Trophoblast cell (in vitro differentiated cells and primary cell): ENCODE results near the gene SLC25A23.

Experiments used
- DNase-seq, 2 donors: peaks; one replicate each; pipeline ENCODE4 v3.0.0-alpha.2; 2016
- H2AFZ ChIP-seq: 2 replicates; pipeline ENCODE4 v1.6.1; 2013; ENCODE audit warnings: low read length, moderate library complexity, mild to moderate bottlenecking; ENCODE audit not compliant: insufficient read depth, poor library complexity
- H2AK5ac ChIP-seq: 2 replicates; pipeline ENCODE4 v1.6.1; 2013; ENCODE audit warnings: mild to moderate bottlenecking, low read length
- H2BK120ac ChIP-seq: 2 replicates; pipeline ENCODE4 v1.6.1; 2013; ENCODE audit warnings: low read length, mild to moderate bottlenecking, moderate library complexity; ENCODE audit not compliant: insufficient read depth, poor library complexity
- H2BK12ac ChIP-seq: 2 replicates; pipeline ENCODE4 v1.6.1; 2013; ENCODE audit warnings: mild to moderate bottlenecking, low read length, moderate library complexity
- H2BK5ac ChIP-seq: 2 replicates; pipeline ENCODE4 v1.6.1; 2013; ENCODE audit warnings: low read length, low read depth, moderate library complexity, mild to moderate bottlenecking; ENCODE audit not compliant: poor library complexity
- H3K14ac ChIP-seq: 2 replicates; pipeline ENCODE4 v1.6.1; 2013; ENCODE audit warnings: mild to moderate bottlenecking, low read length
- H3K18ac ChIP-seq: 2 replicates; pipeline ENCODE4 v1.6.1; 2013; ENCODE audit warnings: mild to moderate bottlenecking, low read length
- H3K23ac ChIP-seq: 2 replicates; pipeline ENCODE4 v1.6.1; 2013; ENCODE audit warnings: low read length
- H3K27ac ChIP-seq: 2 replicates; pipeline ENCODE4 v1.5.1; 2013; ENCODE audit warnings: low read depth, mild to moderate bottlenecking, inconsistent platforms, low read length, moderate library complexity
- H3K27me3 ChIP-seq: 2 replicates; pipeline ENCODE4 v1.6.1; 2013; ENCODE audit warnings: inconsistent platforms, mild to moderate bottlenecking, low read length, moderate library complexity; ENCODE audit not compliant: insufficient read depth
- H3K36me3 ChIP-seq, 2 experiments: 1 replicate in 1 of 2; 2 replicates in 1 of 2; pipeline ENCODE4 v1.6.1; 2013; ENCODE audit warnings: low read length in 2 of 2, mild to moderate bottlenecking in 2 of 2, moderate library complexity in 1 of 2; ENCODE audit not compliant: insufficient read depth in 2 of 2, control insufficient read depth in 1 of 2
- H3K4ac ChIP-seq: 2 replicates; pipeline ENCODE4 v1.6.1; 2013; ENCODE audit warnings: low read depth, mild to moderate bottlenecking, low read length, moderate library complexity
- H3K4me1 ChIP-seq, 2 experiments: 1 replicate in 1 of 2; 2 replicates in 1 of 2; pipeline ENCODE4 v1.6.1; 2013; ENCODE audit warnings: low read length in 2 of 2, mild to moderate bottlenecking in 2 of 2, moderate library complexity in 1 of 2; ENCODE audit not compliant: insufficient read depth in 2 of 2, control insufficient read depth in 1 of 2
- H3K4me2 ChIP-seq: 2 replicates; pipeline ENCODE4 v1.6.1; 2013; ENCODE audit warnings: inconsistent platforms, mild to moderate bottlenecking, low read length, moderate library complexity
- H3K4me3 ChIP-seq: 2 replicates; pipeline ENCODE4 v1.5.1; 2013; ENCODE audit warnings: mild to moderate bottlenecking, low read depth, low read length, inconsistent platforms
- H3K79me1 ChIP-seq: one replicate; pipeline ENCODE4 v1.6.1; 2013; ENCODE audit warnings: low read length
- H3K79me2 ChIP-seq: 2 replicates; pipeline ENCODE4 v1.6.1; 2013; ENCODE audit warnings: low read length, mild to moderate bottlenecking; ENCODE audit not compliant: control insufficient read depth, insufficient read depth, poor library complexity
- H3K9ac ChIP-seq: 2 replicates; pipeline ENCODE4 v1.6.1; 2013; ENCODE audit warnings: mild to moderate bottlenecking, low read length
- H3K9me3 ChIP-seq: 2 replicates; pipeline ENCODE4 v1.6.1; 2013; ENCODE audit warnings: low read depth, mild to moderate bottlenecking, control low read depth, inconsistent platforms, low read length; ENCODE audit not compliant: insufficient read depth
- H4K12ac ChIP-seq: 2 replicates; pipeline ENCODE4 v1.6.1; 2013; ENCODE audit warnings: low read depth, mild to moderate bottlenecking, low read length, moderate library complexity
- H4K8ac ChIP-seq: 2 replicates; pipeline ENCODE4 v1.6.1; 2013; ENCODE audit warnings: low read depth, mild to moderate bottlenecking, low read length, moderate library complexity
- H4K91ac ChIP-seq: one replicate; pipeline ENCODE4 v1.6.1; 2013; ENCODE audit warnings: low read depth, mild to moderate bottlenecking, low read length, moderate library complexity
- WGBS: extraction: QIAGEN DNeasy Blood & Tissue Kit; methylation state at CpG from one replicate; pipeline ENCODE4 v1.1.7; 2013; ENCODE audit warnings: missing lambda C conversion rate; ENCODE audit not compliant: insufficient read length, insufficient coverage; ENCODE audit errors: extremely low coverage; 5-methylcytosine and 5-hydroxymethylcytosine counted together

SLC25A23 gene

DNA sequence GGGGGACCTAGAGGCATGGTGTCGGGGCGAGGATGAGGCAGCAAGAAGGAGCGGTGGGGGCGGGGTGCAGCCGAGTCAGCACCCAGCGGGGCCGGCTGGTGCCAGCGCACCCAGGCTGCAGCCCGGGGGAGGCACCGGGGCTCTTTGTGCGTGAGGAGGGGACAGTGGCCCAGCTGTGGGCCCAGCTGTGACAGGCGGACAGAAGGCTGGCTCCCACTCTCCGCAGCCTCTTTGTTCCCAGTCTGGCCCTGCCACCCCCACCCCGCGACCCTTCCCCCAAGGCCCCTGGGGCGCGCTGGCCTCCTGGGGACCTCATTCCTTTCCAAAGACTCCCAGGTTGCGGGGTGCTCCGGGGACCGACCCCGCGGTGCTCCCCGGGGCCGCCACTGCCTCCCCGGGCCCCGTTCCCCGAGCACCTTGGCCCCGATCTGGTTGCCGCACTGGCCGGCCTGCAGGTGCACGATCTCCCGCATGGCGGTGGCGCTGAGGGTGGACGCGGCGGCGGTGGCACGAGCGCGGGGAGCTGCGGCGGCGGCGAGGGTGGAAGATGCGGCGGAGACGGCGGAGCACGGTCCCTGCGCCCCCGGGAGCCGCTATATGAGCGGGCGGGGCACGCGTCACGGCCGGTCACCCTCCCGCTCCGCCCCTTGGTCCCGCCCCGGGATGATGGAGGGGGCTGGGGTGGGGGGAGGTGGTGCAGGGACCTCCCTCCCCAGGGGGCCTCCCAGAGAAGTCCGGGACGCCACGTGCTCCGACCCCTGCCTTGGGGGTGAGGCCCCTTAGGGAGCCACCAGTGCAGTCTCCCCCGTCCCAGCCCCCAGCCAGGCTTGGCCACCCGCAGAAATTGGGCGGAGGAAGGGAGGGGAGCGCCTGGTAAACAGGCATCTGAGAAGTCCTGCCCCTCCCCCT lies 42.4 kb upstream of the SLC25A23 start, which contains the start of gene TUBB4A:
Gene TUBB4A (minus strand): TSS at position 570 of the 909 bp plus-strand sequence. CDS start 97 bp downstream, at position 473.
- H3K14ac ChIP-seq, result no peak within 1 kb of the TSS
- H2BK120ac ChIP-seq, result no peak within 1 kb of the TSS
- no peak within 1 kb of the TSS for H2BK12ac ChIP-seq
- no peak within 1 kb of the TSS for H4K12ac ChIP-seq
- peak within 1 kb of the TSS; percentile 1 for H3K4me3 ChIP-seq
- no peak within 1 kb of the TSS for H3K9ac ChIP-seq
- H3K9me3 ChIP-seq, result peaks cover 1% of the 10 kb centered on the region
- H3K4ac ChIP-seq, result no peak within 1 kb of the TSS
- peak within 1 kb of the TSS; percentile 45 for H3K4me2 ChIP-seq
- no peak within 1 kb of the TSS for H4K91ac ChIP-seq
- DNase-seq, result no peak
- no peaks in the 10 kb centered on the region for H3K36me3 ChIP-seq
- no peaks in the 10 kb centered on the region for H3K79me1 ChIP-seq
- no peak within 1 kb of the TSS for H4K8ac ChIP-seq
- H3K23ac ChIP-seq, result peak within 1 kb of the TSS; percentile 90
- H3K27me3 ChIP-seq, result peaks cover 20% of the 10 kb centered on the region
- no peak within 1 kb of the TSS for H2AK5ac ChIP-seq
- no peaks in the 10 kb centered on the region for H3K4me1 ChIP-seq
- no peak within 1 kb of the TSS for H3K18ac ChIP-seq
- no peaks in the 10 kb centered on the region for H3K79me2 ChIP-seq
- peak within 1 kb of the TSS; percentile 25 for H2AFZ ChIP-seq
- H2BK5ac ChIP-seq, result no peak within 1 kb of the TSS
- WGBS, result no CpG with 5 or more reads among the region's 71 CpGs
- no peak within 1 kb of the TSS for H3K27ac ChIP-seq

DNA sequence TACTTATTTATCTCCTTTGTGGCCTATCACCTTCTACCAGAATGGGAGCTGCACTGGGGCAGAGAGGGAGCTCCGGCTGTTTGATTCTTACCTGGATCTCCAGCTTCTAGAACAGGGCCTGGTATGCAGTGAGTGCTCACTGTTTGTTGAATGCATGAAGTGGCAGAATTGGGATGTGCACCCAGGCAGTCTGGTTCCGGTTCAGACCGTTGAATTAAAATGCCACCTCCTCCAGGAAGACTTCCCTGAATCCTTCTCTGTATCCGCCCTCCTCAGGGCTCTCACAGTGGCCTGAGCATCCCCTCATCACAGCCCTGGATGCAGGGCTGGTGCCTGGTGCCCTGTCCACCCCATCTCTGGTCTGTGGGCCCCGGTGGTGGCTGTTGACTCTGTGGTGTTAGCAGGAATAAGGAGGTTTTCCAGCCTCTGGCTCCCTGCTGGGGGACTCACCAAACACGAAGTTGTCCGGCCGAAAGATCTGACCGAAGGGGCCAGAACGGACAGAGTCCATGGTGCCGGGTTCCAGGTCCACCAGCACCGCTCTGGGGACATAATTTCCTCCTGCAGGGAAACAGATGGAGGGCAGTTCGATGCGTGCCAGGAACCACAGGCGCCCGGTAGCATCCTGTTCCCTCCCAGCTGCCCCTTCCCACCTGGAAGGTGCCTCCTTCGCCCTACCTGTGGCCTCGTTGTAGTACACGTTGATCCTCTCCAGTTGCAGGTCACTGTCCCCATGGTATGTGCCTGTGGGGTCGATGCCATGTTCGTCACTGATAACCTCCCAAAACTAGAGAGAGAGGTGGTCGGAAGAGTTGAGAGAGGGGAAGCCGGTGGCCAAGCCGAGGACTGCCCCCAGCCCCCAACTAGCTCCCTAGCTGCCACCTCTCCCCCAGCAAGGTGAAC lies 41.5 kb upstream of the SLC25A23 start:
- Histone ChIP-seq H4K91ac (no peak overlapping the region), H3K9ac (no peak overlapping the region)
- no CpG with 5 or more reads among the region's 24 CpGs for WGBS

DNA sequence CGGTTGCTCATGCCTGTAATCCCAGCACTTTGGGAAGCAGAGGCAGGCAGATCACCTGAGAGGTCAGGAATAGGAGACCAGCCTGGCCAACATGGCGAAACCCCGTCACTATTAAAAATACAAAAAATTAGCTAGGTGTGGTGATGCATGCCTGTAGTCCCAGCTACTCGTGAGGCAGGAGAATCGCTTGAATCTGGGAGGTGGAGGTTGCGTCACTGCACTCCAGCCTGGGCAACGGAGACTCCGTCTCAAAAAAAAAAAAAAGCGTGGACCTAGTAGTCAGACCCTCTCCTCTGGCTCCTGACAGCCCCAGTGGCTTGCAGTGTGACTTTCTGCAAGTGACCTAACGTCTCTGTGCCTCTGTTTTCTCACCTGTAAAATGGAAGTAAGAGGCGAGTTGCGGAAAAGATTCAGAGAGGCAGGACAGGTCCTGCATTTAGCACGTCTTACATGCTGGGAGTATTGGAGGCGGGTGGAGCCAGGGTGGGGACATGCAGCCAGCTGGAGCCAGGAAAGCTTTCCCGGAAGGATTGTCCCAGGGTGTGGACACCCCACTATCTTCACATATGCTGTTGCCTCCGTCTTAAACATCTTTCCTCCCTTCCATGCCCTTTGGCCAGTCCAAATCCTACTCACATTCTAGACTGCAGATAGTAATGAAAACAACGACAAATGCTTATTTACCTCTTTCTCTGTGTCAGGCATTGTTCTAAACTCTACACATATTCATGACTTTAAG lies 39.6 kb upstream of the SLC25A23 start:
- no peak overlapping the region for H3K14ac ChIP-seq

More for the DNA sequence above, 41.5 kb upstream of the SLC25A23 start:
- DNase-seq, result no peak
- no peaks in the 10 kb centered on the region for H3K79me1 ChIP-seq
- no peaks in the 10 kb centered on the region for H3K4me1 ChIP-seq
- no peak overlapping the region for H3K4me2 ChIP-seq
- H3K27ac ChIP-seq, result no peak overlapping the region
- H3K36me3 ChIP-seq, result no peaks in the 10 kb centered on the region
- no peak overlapping the region for H2BK120ac ChIP-seq
- H3K27me3 ChIP-seq, result peaks cover 20% of the 10 kb centered on the region
- no peak overlapping the region for H4K8ac ChIP-seq
- peaks cover 1% of the 10 kb centered on the region for H3K9me3 ChIP-seq
- H3K14ac ChIP-seq, result no peak overlapping the region
- no peak overlapping the region for H4K12ac ChIP-seq
- H2BK12ac ChIP-seq, result no peak overlapping the region
- H3K4ac ChIP-seq, result no peak overlapping the region
- H2AK5ac ChIP-seq, result no peak overlapping the region
- H3K4me3 ChIP-seq, result peak overlapping the region; percentile 1
- no peak overlapping the region for H2BK5ac ChIP-seq
- H2AFZ ChIP-seq, result no peak overlapping the region
- no peak overlapping the region for H3K18ac ChIP-seq
- H3K79me2 ChIP-seq, result no peaks in the 10 kb centered on the region
- no peak overlapping the region for H3K23ac ChIP-seq

More for the DNA sequence above, 39.6 kb upstream of the SLC25A23 start:
- no CpG with 5 or more reads among the region's 17 CpGs for WGBS
- H3K9ac ChIP-seq, result no peak overlapping the region
- no peaks in the 10 kb centered on the region for H3K79me1 ChIP-seq
- H3K79me2 ChIP-seq, result no peaks in the 10 kb centered on the region
- H2AK5ac ChIP-seq, result no peak overlapping the region
- H3K18ac ChIP-seq, result no peak overlapping the region
- no peak overlapping the region for H2AFZ ChIP-seq
- no peak overlapping the region for H4K91ac ChIP-seq
- no peak overlapping the region for H2BK120ac ChIP-seq
- no peak overlapping the region for H2BK12ac ChIP-seq
- no peak overlapping the region for H3K23ac ChIP-seq
- no peaks in the 10 kb centered on the region for H3K36me3 ChIP-seq
- no peak overlapping the region for H4K12ac ChIP-seq
- DNase-seq, result no peak
- no peaks in the 10 kb centered on the region for H3K4me1 ChIP-seq
- no peak overlapping the region for H3K4me2 ChIP-seq
- H3K4me3 ChIP-seq, result no peak overlapping the region
- H3K9me3 ChIP-seq, result peaks cover 1% of the 10 kb centered on the region
- no peak overlapping the region for H3K27ac ChIP-seq
- peaks cover 20% of the 10 kb centered on the region for H3K27me3 ChIP-seq
- H4K8ac ChIP-seq, result no peak overlapping the region
- H2BK5ac ChIP-seq, result no peak overlapping the region
- no peak overlapping the region for H3K4ac ChIP-seq
